ENCODE measurements around the gene NHP2.

The NHP2 gene

DNA sequence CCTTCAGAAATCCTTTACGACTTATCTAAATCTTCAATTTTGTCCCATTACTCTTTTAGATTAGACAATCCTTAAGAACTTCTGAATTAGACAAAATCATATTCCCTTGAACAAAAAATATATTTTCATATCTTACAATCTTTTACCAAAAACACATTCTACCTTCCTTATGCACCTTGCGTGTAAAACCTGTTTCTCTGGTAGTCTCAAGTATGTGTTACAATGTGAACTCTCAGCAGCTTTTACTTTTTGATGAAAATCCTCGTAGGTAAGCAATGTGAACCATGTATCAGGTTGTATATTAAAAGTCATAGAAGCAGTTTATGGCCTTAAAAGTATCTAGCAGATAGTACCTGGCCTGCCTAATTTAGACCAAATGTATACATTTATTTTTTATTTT, 20.8 kb upstream of the NHP2 start:
- TF ChIP-seq, protein P1, sequence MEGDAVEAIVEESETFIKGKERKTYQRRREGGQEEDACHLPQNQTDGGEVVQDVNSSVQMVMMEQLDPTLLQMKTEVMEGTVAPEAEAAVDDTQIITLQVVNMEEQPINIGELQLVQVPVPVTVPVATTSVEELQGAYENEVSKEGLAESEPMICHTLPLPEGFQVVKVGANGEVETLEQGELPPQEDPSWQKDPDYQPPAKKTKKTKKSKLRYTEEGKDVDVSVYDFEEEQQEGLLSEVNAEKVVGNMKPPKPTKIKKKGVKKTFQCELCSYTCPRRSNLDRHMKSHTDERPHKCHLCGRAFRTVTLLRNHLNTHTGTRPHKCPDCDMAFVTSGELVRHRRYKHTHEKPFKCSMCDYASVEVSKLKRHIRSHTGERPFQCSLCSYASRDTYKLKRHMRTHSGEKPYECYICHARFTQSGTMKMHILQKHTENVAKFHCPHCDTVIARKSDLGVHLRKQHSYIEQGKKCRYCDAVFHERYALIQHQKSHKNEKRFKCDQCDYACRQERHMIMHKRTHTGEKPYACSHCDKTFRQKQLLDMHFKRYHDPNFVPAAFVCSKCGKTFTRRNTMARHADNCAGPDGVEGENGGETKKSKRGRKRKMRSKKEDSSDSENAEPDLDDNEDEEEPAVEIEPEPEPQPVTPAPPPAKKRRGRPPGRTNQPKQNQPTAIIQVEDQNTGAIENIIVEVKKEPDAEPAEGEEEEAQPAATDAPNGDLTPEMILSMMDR (IDR thresholded peaks at IDR 0.05), result no peak
- no peak for TF ChIP-seq ZFX (IDR thresholded peaks at IDR 0.05; ENCODE audit: borderline replicate concordance)
- no peak overlapping the region for H3K27ac ChIP-seq

DNA sequence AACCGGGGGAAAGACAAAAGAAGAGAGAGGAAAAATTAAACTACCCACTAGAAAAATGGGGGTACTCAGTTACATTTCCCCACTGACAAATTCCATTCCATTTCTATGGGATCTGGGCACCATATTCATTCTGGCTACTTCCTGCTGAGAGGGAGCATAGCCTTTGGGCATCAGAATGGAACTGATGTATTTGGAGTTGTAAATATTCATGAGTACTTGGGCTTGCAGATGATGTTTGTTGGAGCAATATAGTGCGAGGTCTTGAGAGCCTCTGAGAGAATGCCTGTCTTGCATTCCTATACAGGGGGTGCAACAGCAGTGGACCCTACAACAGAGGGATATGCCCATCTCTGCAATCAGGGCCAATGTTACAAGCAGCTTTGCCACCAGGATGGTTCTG, 16.8 kb upstream of the NHP2 start:
- TF ChIP-seq ZFX (IDR thresholded peaks at IDR 0.05; ENCODE audit: borderline replicate concordance), result no peak
- TF ChIP-seq, protein P1 (IDR thresholded peaks at IDR 0.05), result no peak
- H3K27ac ChIP-seq, result no peak overlapping the region

DNA sequence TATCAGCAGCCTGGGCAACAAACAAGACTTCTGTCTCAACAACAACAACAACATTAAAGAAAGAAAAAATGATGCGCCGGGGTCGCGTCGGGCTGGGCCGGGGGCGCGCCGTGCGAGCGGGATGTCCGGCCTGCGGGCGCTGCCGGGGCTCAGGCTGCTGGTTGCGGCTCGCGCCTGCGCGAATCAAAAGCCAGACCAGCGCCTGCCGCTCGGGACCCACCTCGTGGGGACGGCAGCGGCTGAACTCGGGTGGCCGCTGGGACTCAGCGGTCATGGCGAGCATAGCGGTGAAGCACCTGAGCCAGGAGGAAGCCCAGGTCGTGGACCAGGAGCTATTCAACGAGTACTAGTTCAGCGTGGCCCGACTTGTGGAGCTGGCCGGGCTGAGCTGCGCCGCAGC, 11.9 kb upstream of the NHP2 start:
- no peak overlapping the region for H3K27ac ChIP-seq
- TF ChIP-seq ZFX (IDR thresholded peaks at IDR 0.05; ENCODE audit: borderline replicate concordance), result no peak
- TF ChIP-seq, protein P1 (IDR thresholded peaks at IDR 0.05), result no peak

DNA sequence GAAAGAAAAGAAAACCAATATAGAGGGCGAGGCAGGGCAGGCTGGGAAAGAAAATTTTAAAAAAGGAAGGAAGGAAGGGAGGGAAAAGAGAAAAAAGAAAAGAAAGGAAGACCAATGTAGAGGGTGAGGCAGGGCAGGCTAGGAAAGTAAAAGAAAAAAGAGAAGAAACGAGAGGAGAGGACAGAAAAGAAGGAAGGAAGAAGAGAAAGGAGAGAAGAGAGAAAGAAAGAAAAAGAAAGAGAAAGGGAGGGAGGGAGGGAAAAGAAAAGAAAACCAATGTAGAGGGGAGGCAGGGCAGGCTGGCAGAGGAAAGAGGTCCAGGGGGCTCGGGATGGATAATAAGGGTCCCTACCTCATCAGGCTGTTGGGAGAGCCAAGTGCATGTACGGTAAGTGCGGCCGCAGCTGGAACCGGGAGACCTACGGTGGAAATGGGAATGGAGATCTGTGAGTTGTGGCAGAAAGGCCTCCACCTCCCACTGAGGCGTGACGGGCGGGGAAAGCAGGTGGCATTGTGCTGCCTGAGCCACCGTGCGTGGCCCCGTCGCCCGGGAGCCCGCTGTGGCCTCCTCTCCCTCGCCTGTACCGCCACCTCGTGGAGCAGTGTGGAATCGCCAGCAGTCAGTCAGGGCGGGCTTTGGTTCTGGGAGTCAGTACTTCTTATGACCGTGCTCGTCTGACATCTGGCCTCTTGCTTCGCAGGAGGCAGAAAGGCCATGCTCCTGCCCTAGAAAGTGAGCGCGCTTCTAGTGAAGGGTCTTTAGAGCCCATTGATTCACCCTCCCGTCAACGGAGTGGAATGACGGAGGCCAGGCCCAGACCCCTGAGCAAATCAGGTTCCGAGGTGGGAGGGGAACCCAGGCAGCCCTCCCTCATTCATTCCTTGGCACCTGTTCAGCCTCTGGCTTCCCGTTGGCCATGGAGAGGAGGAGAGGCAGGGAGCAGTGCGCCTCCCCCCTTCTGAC, 10.4 kb upstream of the NHP2 start:
- no peak for TF ChIP-seq ZFX (IDR thresholded peaks at IDR 0.05; ENCODE audit: borderline replicate concordance)
- TF ChIP-seq, protein P1 (IDR thresholded peaks at IDR 0.05), result peak; percentile 95
- no peak overlapping the region for H3K27ac ChIP-seq

DNA sequence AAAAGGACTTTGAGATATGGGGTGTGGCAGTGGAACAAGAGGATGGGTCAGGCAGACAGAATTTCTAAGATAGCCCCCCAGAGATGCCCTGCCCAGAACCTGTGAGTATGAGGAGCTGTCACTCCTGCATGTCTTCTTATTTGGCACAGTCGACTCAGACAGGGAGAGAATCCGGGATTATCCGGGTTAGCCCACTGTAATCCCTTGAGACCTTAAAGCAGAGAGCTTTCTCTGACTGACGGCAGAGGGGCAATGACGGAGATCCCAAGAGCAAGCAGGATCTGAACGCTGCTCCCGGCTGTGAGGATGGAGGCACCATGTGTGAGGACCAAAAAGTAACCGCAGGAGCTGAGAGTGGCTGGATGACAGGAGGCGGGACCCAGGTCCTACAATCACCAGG, 8.8 kb upstream of the NHP2 start:
- no peak overlapping the region for H3K27ac ChIP-seq
- TF ChIP-seq, protein P1 (IDR thresholded peaks at IDR 0.05), result no peak
- TF ChIP-seq ZFX (IDR thresholded peaks at IDR 0.05; ENCODE audit: borderline replicate concordance), result no peak

DNA sequence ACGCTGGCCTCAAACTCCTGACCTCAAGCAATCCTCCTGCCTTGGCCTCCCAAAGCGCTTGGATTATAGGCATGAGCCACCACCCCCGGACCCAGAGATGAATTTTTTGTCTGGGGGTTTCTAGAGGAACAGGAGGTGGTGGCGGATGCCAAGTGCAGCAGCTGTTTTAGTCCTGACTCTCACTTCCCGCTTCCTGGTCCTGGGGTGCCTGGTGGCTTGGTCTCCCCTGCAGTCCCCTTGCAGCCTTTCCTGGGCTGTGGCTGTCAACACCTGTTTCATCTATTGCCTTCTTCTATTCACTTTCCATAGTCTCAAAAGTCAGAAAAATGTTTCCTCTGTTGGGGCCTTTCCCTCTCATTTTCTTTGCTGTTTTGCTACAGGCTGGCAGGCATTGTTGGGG, 6.5 kb upstream of the NHP2 start:
- TF ChIP-seq, protein P1 (IDR thresholded peaks at IDR 0.05), result no peak
- no peak for TF ChIP-seq ZFX (IDR thresholded peaks at IDR 0.05; ENCODE audit: borderline replicate concordance)
- H3K27ac ChIP-seq, result no peak overlapping the region

DNA sequence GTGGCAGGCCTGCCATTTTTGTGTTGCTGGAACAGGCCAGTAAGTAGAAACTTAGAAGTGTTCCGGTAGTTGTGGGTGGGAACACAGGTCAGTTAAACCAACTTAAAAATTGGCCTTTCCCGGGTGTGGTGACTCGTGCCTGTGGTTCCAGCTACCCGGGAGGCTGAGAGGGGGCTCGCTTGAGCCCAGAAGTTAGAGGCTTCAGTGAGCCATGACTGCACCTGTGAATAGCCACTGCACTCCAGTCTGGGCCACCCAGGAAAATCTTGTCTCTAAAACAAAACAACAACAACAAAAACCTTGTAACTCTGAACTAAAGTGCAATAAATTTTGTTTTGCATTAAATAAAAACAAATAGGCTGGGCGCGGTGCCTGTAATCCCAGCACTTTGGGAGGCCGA, 1.4 kb upstream of the NHP2 start:
- TF ChIP-seq, protein P1 (IDR thresholded peaks at IDR 0.05), result no peak
- no peak for TF ChIP-seq ZFX (IDR thresholded peaks at IDR 0.05; ENCODE audit: borderline replicate concordance)
- H3K27ac ChIP-seq, result no peak overlapping the region

All from 22Rv1 (cell line).